ENCODE results near the gene PROB1. TPM values are rescaled to one million over a fixed set of nuclear protein-coding genes. Genes with fewer than 3 reads are reported as not detected.

Gene PROB1
- total RNA-seq, 6 experiments from 2014 or later = 2.8 to 5.3 (median 5.1) TPM

GRCh38 chr5:139374909-139375308 lies 20.0 kb downstream of the PROB1 start:
- peaks cover 9% of the 10 kb centered on the region for H3K4me1 Mint-ChIP-seq (ENCODE audit: low read depth)
- no peaks in the 10 kb centered on the region for H3K9me3 Mint-ChIP-seq
- no peak for DNase-seq
- no peak overlapping the region for H3K27ac Mint-ChIP-seq
- peaks cover 31% of the 10 kb centered on the region for H3K36me3 Mint-ChIP-seq (ENCODE audit: low read depth)
- no peak overlapping the region for H3K4me3 Mint-ChIP-seq
- no peak for TF ChIP-seq CTCF (IDR thresholded peaks at IDR 0.05)
- no peaks in the 10 kb centered on the region; the same call in none of the 2 replicates for H3K27me3 Mint-ChIP-seq (ENCODE audit: insufficient read depth)

GRCh38 chr5:139371482-139372435 lies 23.1 kb downstream of the PROB1 start:
- no peaks in the 10 kb centered on the region; the same call in 1 of the 2 replicates for H3K27me3 Mint-ChIP-seq (ENCODE audit: insufficient read depth)
- no peak overlapping the region for H3K4me3 Mint-ChIP-seq
- no peaks in the 10 kb centered on the region for H3K9me3 Mint-ChIP-seq

GRCh38 chr5:139369181-139369580 lies 25.7 kb downstream of the PROB1 start:
- DNase-seq = peak; percentile 31
- no peak overlapping the region; the same call in 1 of the 2 replicates for H3K27ac Mint-ChIP-seq
- H3K4me1 Mint-ChIP-seq (ENCODE audit: low read depth) = peaks cover 20% of the 10 kb centered on the region
- TF ChIP-seq CTCF (IDR thresholded peaks at IDR 0.05) = no peak
- peaks cover 33% of the 10 kb centered on the region for H3K36me3 Mint-ChIP-seq (ENCODE audit: low read depth)
- H3K27me3 Mint-ChIP-seq (ENCODE audit: insufficient read depth) = no peaks in the 10 kb centered on the region; the same call in 1 of the 2 replicates
- no peaks in the 10 kb centered on the region for H3K9me3 Mint-ChIP-seq
- H3K4me3 Mint-ChIP-seq = no peak overlapping the region

More at GRCh38 chr5:139371482-139372435, 23.1 kb downstream of the PROB1 start:
- no peak overlapping the region for H3K27ac Mint-ChIP-seq
- H3K4me1 Mint-ChIP-seq (ENCODE audit: low read depth) = peaks cover 20% of the 10 kb centered on the region
- H3K36me3 Mint-ChIP-seq (ENCODE audit: low read depth) = peaks cover 25% of the 10 kb centered on the region
- TF ChIP-seq CTCF (IDR thresholded peaks at IDR 0.05) = no peak
- DNase-seq = no peak

GRCh38 chr5:139368613-139369012 lies 26.3 kb downstream of the PROB1 start:
- H3K9me3 Mint-ChIP-seq = no peaks in the 10 kb centered on the region
- peaks cover 15% of the 10 kb centered on the region for H3K4me1 Mint-ChIP-seq (ENCODE audit: low read depth)
- TF ChIP-seq CTCF (IDR thresholded peaks at IDR 0.05) = peak; percentile 20; the same call in 1 of the 2 replicates
- H3K27ac Mint-ChIP-seq = peak overlapping the region; percentile 27; the same call in 1 of the 2 replicates
- DNase-seq = no peak
- H3K36me3 Mint-ChIP-seq (ENCODE audit: low read depth) = peaks cover 33% of the 10 kb centered on the region
- H3K27me3 Mint-ChIP-seq (ENCODE audit: insufficient read depth) = no peaks in the 10 kb centered on the region; the same call in 1 of the 2 replicates
- H3K4me3 Mint-ChIP-seq = no peak overlapping the region

GRCh38 chr5:139364466-139364865 lies 30.4 kb downstream of the PROB1 start:
- DNase-seq = no peak
- Mint-ChIP-seq H3K27me3 (ENCODE audit: insufficient read depth) (no peaks in the 10 kb centered on the region; the same call in 1 of the 2 replicates), H3K27ac (no peak overlapping the region), H3K36me3 (ENCODE audit: low read depth) (peaks cover 30% of the 10 kb centered on the region), H3K9me3 (no peaks in the 10 kb centered on the region), H3K4me3 (no peak overlapping the region), H3K4me1 (ENCODE audit: low read depth) (peaks cover 19% of the 10 kb centered on the region)
- TF ChIP-seq CTCF (IDR thresholded peaks at IDR 0.05) = no peak

Data from HFFc6 (cell line).